SK-N-MC (cell line): ENCODE measurements around the gene TRIP6.

Experiments used
- DNase-seq: peaks from one replicate; pipeline ENCODE4 v3.0.0-alpha.2; 2011; ENCODE audit warnings: low read depth, low spot score
- H3K27ac ChIP-seq: fragments of 200-600 bp; sonication (generic); 2 replicates; pipeline ENCODE4 v1.5.1; 2016; ENCODE audit warnings: mixed run types
- H3K36me3 ChIP-seq: fragments of 200-600 bp; sonication (generic); 2 replicates; pipeline ENCODE4 v1.6.1; 2017; ENCODE audit warnings: antibody characterized with exemption, low read length, mixed read lengths; ENCODE audit not compliant: insufficient read depth
- H3K4me3 ChIP-seq: fragments of 200-600 bp; sonication (generic); 2 replicates; pipeline ENCODE4 v1.5.1; 2016
- H3K9ac ChIP-seq: fragments of 200-600 bp; sonication (generic); 2 replicates; pipeline ENCODE4 v1.8.0; 2017; ENCODE audit warnings: mixed run types, mixed read lengths; ENCODE audit not compliant: insufficient read length
- H3K9me3 ChIP-seq: fragments of 200-600 bp; sonication (generic); 2 replicates; pipeline ENCODE4 v1.6.1; 2017; ENCODE audit warnings: low read depth, mild to moderate bottlenecking, antibody characterized with exemption, low read length, moderate library complexity, mixed read lengths
- EZH2 ChIP-seq: fragments of 200-600 bp; sonication (generic); IDR thresholded peaks from one replicate; pipeline ENCODE4 v1.6.1; 2017; ENCODE audit warnings: antibody characterized with exemption
- FOXP2 ChIP-seq: optimal IDR thresholded peaks from 2 replicates; pipeline ENCODE3; 2011; ENCODE audit warnings: mild to moderate bottlenecking, moderate library complexity; ENCODE audit not compliant: insufficient read depth; ENCODE audit errors: extremely low read length, control extremely low read depth
- POLR2AphosphoS5 ChIP-seq: IDR thresholded peaks from 2 replicates; pipeline ENCODE4 v1.6.1; 2012; ENCODE audit warnings: mild to moderate bottlenecking, low read depth, low read length, borderline replicate concordance

Gene TRIP6

DNA sequence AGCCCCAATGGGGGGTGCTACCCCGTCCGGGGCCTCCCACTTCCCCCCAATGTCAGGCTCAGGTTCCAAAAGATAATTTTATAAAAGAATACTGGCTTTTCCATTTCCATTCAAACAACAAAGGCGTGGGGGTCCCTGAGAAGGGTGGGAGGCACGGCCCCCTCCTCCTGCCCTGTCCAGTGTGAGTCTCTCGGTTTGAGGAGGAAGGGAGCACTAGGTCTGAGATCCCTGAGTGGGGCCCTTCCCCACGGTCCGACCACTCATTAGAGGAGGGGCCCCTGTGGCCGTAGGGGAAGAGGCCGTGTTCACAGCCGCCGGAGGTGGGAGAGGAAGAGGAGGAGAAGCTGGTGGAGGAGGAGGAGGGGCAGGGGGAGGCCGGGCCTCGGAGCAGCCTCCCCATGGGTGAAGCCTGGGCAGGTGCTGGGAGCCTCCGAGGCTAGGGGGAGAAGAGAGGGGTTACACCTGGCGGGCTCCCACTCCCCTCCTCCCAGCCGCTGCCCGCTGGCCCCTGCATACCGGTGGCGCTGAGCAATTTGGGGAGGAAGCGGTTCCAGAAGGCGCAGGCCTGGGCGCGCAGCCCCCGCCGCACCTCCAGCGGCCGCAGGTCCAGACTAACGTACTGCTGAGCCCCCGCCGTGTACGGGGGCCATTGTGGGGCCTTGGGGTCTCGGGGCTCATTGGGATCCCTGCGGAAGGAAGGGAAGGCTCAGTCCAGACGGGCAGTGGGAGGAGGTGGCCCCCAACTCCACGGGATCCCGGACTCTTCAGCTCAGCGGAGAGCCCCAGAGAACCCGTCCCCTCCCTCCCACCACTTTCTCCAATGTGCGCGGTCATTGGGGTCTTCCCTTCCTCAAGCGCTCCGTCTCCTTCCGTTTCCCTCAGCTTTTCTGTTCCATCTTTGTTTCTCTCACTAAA is 23.7 kb downstream of the TRIP6 start:
- no peak overlapping the region for H3K4me3 ChIP-seq
- H3K36me3 ChIP-seq = peaks cover 31% of the 10 kb centered on the region
- H3K27ac ChIP-seq = no peak overlapping the region
- no peaks in the 10 kb centered on the region for H3K9me3 ChIP-seq
- H3K9ac ChIP-seq = no peak overlapping the region
- TF ChIP-seq EZH2 = no peak
- TF ChIP-seq FOXP2 = no peak
- no peak for DNase-seq

DNA sequence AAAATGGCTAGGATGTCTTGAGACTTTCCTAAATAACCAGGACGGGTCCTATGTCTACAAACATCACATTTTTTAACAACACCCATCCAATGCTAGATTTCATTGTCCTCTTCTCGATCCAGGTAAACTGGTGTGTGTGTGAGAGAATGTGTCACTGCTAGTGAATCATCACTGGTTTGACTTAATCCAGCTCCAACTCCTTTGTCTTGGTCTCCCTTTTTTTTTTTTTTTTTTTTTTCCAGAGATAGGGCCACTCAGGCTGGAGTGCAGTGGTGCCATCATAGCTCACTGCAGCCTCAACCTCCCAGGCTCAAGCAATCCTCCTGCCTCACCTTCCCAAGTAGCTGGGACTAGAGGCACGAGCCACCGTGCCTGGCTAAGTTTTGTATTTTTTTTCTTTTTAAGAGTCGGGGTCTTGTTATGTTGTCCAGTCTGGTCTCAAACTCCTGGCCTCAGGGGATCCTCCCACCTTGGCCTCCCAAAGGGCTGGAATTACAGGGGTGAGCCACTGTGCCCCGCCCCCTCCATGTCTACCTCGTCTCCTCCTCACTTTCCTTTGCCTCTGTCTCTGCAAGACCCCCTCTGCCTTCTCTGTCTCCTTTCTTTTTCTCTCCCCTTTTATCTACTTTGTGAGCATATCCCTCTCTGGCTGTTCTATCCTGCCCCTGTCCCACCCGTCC is 24.5 kb downstream of the TRIP6 start:
- Histone ChIP-seq H3K36me3 (peaks cover 23% of the 10 kb centered on the region), H3K4me3 (no peak overlapping the region), H3K9ac (no peak overlapping the region), H3K27ac (no peak overlapping the region), H3K9me3 (no peaks in the 10 kb centered on the region)
- TF ChIP-seq FOXP2 = no peak
- TF ChIP-seq EZH2 = no peak
- TF ChIP-seq POLR2AphosphoS5 = no peak
- DNase-seq = no peak

DNA sequence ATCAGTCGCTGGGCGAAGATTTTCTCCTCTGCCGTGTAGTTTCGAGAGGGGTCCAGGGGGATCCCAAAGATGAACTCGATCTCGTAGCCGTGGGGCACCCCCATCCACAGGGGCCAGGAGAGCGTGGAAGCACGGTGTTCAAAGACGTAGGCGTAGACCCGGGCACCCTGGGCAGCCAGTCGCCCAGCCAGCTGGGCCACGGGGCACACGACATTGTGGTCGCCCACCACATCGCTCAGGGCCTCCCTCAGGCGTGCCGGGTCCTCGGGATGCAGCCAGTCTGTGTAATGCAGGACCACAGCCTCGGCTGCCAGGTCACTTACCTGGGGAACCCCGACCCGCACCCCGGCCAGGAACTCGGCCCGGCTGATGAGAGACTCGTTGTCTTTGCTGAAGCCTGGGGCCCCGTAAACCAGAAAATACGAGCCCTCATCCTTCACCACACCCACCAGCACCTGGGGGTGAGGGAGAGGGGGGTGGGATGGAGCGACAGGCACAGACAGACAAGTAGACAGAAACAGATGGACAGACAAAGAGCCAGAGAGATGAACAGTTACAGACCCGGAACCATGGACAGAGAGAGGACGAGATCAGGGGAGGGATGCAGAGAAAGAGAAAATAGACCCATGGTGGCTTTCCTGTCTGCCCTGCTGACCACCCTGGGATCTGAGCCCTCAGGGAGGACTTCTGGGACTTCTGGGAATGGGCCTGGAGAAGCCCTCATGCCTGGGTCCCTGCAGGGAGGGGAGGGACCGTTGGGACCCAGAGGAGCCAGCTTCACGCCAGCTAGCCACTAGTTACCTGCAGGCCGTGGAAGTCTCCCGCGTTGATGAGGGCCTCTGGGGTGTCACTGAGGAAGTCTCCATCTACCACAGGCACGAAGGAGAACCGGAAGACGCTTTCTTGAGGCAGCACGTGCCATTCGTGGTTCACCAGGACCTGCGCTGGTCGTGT is 25.5 kb downstream of the TRIP6 start:
- Histone ChIP-seq H3K4me3 (no peak overlapping the region), H3K36me3 (peaks cover 14% of the 10 kb centered on the region), H3K27ac (no peak overlapping the region), H3K9ac (no peak overlapping the region), H3K9me3 (no peaks in the 10 kb centered on the region)
- TF ChIP-seq EZH2 = no peak
- TF ChIP-seq POLR2AphosphoS5 = no peak
- no peak for TF ChIP-seq FOXP2
- DNase-seq = no peak

DNA sequence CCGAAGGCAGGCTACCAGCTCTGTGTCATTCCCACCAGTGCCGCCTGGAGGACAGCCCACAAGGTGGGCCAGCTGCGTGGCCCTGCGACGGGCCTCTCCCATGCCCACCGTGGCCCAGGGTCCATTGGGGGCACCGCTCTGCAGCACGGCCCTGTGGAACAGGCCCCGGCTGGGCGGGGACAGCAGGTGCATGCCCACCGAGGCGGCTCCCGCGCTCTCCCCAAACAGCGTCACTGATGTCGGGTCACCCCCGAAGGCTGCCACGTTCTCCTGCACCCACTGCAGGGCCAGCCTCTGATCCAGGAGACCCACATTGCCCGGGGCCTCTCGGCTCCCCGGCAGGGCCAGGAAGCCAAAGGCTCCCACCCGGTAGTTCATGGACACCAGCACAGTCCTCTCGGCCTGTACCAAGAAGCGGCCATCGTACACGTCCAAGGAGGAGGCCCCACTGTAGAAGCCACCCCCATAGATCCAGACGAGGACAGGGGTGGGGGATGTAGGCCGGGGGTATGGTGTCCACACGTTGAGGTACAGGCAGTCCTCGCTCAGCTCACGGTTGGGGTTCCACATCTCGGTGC is 26.2 kb downstream of the TRIP6 start:
- DNase-seq = no peak
- peaks cover 6% of the 10 kb centered on the region for H3K36me3 ChIP-seq
- H3K9ac ChIP-seq = no peak overlapping the region
- H3K27ac ChIP-seq = no peak overlapping the region
- no peaks in the 10 kb centered on the region for H3K9me3 ChIP-seq
- no peak overlapping the region for H3K4me3 ChIP-seq
- no peak for TF ChIP-seq POLR2AphosphoS5
- no peak for TF ChIP-seq FOXP2
- no peak for TF ChIP-seq EZH2

DNA sequence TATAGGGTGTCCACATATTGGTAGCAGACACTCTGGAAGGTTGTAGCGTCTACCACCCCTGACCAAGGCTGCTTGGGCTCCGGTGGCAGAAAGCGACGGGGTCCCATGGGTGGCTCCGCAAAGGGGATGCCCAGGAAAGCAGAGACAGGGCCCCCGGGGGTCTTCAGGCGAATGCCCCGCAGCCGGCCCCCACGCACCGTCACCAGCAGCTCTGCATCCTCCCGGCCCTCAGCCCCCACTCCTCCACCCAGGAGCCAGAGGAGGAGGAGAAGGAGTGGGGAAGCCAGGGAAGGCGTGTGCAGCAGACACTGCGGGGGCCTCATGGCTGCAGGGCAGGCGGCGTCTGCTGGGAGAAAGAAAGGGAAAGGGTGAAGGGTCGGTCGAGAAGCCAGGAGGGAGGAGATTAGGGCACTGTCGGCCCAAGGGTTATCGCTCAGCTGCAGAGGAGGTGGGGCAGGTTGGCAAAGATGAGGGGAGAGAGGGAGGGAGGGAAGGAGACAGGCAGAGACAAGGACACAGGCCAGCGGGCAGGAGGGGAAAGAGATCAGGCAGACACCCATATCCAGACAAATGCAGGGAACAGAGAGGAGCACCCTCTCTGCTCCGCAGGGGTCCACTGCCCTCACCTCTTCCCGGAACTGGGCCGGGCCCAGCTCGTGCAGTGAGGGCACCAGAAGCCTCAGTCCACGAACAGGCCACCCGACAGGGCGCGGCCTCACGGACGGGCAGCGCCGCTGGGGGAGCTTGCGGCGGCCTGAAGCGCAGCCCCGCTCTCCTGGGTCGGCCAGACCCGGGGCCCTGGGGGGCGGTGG is 26.9 kb downstream of the TRIP6 start:
- TF ChIP-seq POLR2AphosphoS5 (no peak), FOXP2 (no peak), EZH2 (no peak)
- Histone ChIP-seq H3K36me3 (no peaks in the 10 kb centered on the region), H3K9ac (no peak overlapping the region), H3K9me3 (no peaks in the 10 kb centered on the region), H3K4me3 (no peak overlapping the region), H3K27ac (no peak overlapping the region)
- DNase-seq = no peak

DNA sequence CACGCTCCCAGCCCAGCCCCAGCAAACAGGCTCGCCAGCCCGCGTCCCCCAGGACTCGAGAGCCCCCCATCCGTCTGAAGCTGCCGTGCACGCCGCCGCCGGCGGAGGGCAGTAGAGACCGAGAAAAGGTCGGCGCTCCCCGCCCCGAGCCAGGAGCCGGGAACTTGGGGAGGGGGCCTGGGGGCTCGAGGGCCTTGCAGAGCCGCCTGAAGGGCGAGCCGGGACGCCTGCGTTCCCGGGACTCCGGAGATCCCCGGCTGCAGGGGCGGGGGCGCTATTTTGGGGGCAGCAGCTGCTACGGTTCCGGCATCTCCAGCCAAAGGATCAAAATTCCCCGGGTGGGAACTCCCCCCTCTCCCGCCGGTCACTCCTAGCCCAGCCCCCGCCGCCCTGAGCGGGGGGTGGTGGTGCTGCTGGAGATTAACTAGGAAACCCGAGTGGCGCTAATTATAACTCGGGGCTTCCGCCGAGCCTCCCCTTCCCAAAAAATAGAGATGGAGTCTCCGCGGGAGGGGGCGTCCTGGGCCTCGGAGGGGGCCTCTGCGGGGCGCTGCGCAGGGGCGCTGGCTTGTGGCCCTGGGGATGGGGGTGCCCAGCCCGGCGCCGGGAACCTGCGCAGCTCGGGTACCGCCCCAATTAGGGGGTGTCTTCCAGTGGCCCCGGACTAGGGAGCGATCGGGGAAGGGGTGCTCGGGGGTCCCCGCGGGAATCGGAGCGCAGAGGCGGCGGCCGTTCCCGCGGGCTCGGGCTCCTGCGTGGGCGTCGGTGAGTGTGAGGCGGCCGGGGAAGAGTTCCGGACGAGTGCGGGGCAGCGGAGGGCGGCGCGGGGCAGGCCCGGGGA is 27.9 kb downstream of the TRIP6 start:
- TF ChIP-seq POLR2AphosphoS5 = no peak
- H3K27ac ChIP-seq = no peak overlapping the region
- peak overlapping the region; percentile 77 for H3K4me3 ChIP-seq
- H3K36me3 ChIP-seq = no peaks in the 10 kb centered on the region
- H3K9ac ChIP-seq = no peak overlapping the region
- DNase-seq = no peak
- H3K9me3 ChIP-seq = no peaks in the 10 kb centered on the region

DNA sequence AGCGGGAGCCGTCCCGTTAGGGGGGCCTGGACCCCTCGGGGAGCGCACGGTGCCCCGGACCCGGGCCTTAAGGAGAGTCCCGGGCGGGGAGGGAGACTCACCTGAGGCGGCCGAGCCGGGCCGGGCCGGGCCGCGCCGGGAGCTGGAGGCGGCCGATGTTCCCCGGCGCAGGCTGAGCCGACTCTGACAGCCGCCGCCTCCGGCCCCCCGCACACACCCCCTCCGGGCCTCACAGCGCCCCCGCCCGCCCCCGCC is 28.4 kb downstream of the TRIP6 start, which contains the start of gene ACHE:
TSS of gene ACHE (minus strand) at position 188 of the 255 bp plus-strand sequence. CDS start 1,656 bp downstream, outside the sequence.
- Histone ChIP-seq H3K36me3 (no peaks in the 10 kb centered on the region), H3K27ac (no peak within 1 kb of the TSS), H3K9ac (no peak within 1 kb of the TSS), H3K4me3 (peak within 1 kb of the TSS; percentile 77), H3K9me3 (no peaks in the 10 kb centered on the region)
- no peak for TF ChIP-seq POLR2AphosphoS5
- no peak for TF ChIP-seq EZH2
- no peak for TF ChIP-seq FOXP2
- no peak for DNase-seq
